ENCODE results near the gene MARCHF2.

GRCh38 chr19:8481201-8481600 is 68.1 kb downstream of the MARCHF2 start:
- TF ChIP-seq CTCF (IDR thresholded peaks at IDR 0.05; ENCODE audit: poor library complexity, severe bottlenecking) (no peak), SMC3 (conservative IDR thresholded peaks at IDR 0.05; ENCODE audit: poor library complexity) (no peak), EP300 (conservative IDR thresholded peaks at IDR 0.05; ENCODE audit: poor library complexity, severe bottlenecking) (no peak), POLR2AphosphoS5 (IDR thresholded peaks at IDR 0.05) (no peak), TAF1 (IDR thresholded peaks at IDR 0.05; ENCODE audit: low read depth) (no peak)

All from neural cell (in vitro differentiated cells).